Stimulated activated CD8-positive, alpha-beta memory T cell treated with anti-CD3 and anti-CD28 coated beads, Interleukin-15, amount 100 ng/mL, for 4 hours (primary cell): ENCODE results near the gene ZHX3.

Source experiments
- DNase-seq, 2 donors: peaks; one replicate each; pipeline ENCODE4 v3.0.0-alpha.2; 2020; ENCODE audit warnings: low read depth in 2 of 2

The ZHX3 gene

GRCh38 chr20:41353530-41353929, 36.0 kb upstream of the ZHX3 start:
- no peak for DNase-seq

DNA sequence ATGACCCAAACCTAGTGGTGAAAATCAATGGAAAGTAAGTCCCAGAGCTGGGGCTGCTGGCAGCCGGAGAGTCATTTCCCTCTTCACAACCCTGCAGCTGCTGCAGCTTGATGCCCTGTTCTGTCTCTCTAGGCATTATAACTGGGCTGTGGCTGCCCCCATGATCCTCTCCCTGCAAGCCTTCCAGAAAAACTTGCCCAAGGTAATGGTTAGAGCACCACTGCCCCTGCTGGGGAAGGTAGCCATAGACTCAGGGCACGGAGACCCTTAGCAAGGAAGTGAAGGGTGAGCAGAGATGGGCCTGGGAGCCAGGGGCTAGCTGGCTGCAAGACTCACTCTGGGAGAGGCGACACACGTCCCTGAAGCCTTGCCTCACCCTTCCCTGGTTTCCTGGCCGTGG, 35.1 kb upstream of the ZHX3 start:
- DNase-seq, result no peak

DNA sequence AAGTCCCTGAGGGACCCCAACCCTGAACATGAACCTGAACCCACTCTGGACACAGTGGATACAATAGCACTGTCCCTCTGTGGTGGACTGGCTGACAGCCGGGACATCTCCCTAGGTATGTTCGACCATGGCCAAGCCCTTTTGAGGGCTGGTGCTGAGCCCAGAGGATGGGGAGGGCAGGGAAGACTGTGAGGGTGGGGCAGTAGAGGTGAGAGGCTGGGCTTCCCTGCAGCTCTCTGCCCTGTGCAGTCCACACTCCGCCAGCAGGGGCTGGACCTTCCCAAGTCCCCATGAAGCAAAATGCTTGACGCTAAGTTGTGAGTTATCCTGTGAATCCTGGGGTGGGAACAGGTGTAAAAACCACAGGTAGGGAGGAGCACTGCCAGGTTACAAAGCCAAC, 34.6 kb upstream of the ZHX3 start:
- no peak for DNase-seq

- DNase-seq, result no peak
Observed at GRCh38 chr20:41350408-41350962, 33.0 kb upstream of the ZHX3 start.

- DNase-seq, result no peak
Observed at GRCh38 chr20:41349943-41350342, 32.4 kb upstream of the ZHX3 start.

- DNase-seq, result no peak
Observed at GRCh38 chr20:41349266-41349665, 31.7 kb upstream of the ZHX3 start.

- no peak for DNase-seq
Observed at GRCh38 chr20:41348430-41349172, 31.1 kb upstream of the ZHX3 start.

DNA sequence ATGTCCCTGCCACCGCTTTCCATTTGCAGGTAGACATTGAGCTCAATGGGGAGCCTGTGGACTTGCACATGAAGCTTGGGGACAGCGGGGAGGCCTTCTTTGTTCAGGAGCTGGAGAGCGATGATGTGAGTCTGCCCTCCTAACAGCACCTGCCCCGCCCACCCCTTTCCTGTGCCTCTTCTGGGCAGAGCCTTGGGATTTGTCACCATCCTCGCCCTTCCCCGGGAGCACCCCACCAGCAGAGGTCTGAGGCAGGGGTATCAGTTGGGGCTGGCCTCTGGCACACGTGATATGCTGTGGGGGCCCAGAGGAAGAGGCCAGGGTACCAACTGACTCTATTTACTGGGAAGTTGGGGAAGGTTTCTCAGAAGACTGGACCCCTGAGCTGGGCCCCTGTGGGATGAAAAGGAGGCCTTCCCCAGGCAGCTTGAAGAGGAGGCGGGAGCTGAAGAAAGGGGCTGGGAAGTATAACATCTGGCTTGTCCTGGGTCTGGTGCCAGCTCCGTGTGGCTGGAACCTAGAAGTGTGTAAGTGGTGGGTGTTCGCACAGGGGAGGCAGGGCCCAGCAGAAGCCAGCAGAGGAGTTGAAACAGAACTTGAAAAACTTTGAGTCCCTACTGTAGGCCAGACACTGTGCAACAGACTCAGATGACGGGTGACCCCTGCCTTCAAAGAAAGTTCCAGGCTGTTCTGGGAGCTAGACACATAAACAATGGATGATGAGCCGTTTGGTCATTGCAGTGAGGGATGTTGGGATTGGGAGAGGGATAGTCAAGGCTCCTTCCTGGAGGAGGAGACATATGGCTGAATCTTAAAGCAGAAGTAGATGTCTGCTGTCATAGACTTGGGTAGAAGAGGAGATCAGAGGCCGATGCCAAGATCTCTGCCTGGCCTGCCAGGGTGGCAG, 30.2 kb upstream of the ZHX3 start:
- no peak for DNase-seq

DNA sequence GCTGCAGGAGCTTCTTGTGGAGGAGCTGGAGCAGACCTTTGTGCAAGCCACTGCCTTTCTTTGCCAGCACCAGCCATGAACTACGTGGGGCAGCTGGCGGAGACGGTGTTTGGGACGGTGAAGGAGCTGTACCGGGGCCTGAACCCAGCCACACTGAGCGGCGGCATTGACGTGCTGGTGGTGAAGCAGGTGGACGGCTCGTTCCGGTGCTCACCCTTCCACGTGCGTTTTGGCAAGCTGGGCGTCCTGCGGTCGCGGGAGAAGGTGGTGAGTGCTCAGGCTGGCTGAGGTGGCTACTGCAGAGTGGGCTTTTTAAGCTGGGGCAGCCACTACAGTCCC, 28.2 kb upstream of the ZHX3 start:
- DNase-seq, result no peak

GRCh38 chr20:41344938-41345728, 27.6 kb upstream of the ZHX3 start:
- DNase-seq, result no peak

GRCh38 chr20:41344477-41344876, 26.9 kb upstream of the ZHX3 start:
- no peak for DNase-seq

GRCh38 chr20:41342474-41343464, 25.2 kb upstream of the ZHX3 start:
- no peak for DNase-seq

DNA sequence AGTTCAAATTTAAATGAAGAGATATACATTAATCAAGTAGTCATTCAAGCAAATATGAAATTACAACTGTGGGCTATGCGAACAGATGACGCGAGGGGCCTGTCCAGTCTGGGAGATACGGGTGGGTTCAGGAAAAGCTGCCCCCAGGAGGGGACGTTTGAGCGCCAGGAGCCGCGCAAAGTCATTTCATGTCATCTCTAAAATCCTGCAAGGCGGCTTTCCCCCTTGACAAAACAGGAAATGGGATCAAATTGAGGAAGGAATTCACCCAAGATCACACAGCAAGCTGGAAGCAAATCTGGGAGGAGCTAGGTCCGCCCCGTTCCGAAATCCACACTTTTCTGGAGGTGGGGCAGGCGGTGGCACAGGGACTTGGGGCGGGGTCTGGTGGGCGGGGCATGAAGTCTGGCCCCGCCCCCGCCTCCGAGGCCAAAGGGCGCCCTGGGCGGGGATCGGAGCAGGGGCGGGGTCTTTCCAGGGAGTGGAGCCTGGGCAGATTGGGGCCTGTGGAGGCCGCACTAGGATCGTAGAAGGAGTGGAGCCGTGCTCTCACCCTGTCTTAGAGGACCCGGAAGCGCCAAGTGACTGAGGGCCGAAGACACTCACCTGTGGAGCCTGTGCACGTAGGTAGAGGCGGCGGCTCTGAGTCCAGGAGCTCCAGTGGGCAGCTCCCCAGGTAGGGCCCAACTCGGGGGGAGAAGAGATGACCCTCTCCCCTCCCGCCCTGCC, 23.0 kb upstream of the ZHX3 start, which contains the start of gene LPIN3:
Gene LPIN3, plus strand, starts transcription at position 495 of the 729 bp plus-strand sequence. CDS start 4,983 bp downstream, outside the sequence.
- no peak for DNase-seq

DNA sequence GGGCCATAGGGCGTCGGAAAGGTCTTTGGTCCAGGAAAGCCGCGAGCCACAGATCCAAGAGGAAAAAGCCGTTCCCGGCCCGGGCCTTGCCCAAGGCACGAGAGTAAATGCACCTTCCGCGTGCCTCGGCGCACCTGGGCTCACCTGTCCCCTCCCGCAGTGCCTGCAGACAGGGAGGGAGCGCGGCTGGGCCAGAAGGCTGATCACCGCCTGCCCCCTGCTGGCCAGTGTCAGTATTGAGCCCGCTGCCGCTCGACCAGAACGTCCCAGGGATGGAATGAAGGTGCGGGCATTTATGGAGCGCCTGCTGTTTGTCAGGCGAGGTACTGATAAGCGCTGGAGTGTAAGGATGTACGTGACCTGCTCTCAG, 22.4 kb upstream of the ZHX3 start:
- peak; percentile 53 to 55 for DNase-seq

DNA sequence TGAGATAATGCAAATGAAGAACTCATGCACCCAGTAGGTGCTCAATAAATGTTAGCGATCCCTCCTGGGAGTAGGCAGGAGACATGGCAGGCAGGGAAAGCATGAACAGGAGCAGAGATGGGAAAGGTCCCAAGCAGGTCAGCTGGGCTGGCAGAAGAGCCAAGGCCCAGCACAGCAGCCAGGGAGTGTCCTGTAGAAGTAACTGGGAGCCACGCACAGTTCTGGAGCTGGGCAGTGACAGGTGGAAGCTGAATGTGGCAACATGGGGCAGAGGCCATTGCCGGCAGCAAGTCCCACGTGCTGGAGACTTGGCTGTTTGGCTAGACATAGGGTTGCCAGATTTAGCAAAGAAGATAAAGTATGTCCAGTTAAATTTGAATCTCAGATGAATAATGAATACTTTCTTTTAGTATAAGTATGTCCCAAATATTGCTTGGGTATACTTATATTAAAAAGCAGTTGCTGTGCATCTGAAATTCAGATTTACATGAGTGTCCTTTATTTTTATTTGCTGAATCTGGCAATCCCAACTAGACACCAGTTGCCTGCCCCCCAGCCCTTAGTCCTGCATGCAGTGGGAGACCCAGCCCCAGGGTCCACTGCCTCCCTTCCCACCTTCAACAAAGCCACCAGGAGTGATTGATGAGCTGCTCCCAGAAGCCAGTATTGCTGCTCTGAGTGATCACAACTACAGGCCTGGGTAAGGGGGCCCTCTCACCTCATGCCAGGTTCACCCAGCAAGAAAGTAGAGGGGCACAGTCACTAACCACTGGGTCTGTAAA, 19.4 kb upstream of the ZHX3 start:
- no peak for DNase-seq

DNA sequence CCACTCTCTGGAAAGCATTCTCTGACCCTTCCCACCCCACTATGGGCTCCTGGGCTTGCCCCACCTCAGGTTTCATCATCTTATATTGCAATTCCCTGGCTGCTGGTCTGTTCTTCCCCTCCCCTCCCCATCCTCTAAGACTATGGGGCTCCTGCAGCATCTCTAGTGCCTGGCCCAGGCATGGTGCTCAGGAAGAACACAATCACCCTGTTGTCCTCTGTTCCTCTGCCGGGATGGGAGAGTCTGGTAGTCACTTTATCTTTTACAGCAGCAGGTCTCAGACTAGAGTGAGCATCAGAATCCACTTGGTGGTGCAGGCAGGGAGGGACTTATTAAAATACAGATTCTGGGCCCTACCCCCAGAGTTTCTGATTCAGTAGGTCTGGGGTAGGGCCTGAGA, 18.1 kb upstream of the ZHX3 start:
- DNase-seq, result no peak

DNA sequence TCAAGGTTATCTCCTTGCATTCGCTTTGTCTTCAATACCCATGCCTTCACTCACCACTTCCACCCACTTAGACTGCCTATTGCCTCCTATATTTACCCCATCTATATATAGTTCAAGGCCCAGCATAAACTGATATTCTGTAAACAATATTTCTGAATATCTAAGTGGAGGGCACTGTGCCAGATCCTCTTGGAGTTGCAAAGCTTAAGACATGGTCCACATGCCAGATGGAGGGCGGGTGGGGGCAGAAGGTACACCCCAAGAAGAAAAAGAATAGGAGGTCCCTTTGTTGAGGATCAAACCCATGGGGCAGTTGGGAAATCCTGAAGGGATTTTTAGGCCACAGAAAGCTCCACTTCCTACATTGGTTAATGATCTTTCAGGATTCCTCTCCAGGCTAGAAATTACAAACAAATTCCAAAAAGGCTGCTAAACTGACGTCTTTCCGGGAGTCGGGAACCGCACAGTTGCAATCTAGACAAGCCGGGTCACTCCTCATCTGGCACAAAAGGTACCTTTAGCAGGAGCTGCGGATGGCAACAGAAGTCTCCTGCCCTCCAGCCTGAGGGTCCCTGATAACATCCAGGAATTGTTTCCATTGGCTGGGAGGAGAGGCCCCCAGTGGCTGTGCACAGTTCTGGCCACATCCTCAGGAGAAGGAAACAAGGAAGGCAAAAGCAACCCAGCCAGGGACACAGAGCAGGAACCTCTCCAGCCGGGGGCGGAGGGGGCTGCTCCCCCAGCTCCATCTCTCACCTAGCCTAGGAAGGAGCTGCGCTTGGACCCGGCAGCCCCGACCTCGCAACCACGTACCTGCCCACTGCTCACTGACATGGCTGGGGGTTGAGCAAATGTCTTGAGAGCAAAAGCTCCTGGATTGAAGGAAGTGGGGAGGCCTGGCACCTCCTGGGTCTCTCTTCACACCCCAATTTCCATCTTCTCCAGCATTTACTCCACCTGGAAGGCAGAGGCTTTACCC, 17.2 kb upstream of the ZHX3 start:
- DNase-seq, result no peak

DNA sequence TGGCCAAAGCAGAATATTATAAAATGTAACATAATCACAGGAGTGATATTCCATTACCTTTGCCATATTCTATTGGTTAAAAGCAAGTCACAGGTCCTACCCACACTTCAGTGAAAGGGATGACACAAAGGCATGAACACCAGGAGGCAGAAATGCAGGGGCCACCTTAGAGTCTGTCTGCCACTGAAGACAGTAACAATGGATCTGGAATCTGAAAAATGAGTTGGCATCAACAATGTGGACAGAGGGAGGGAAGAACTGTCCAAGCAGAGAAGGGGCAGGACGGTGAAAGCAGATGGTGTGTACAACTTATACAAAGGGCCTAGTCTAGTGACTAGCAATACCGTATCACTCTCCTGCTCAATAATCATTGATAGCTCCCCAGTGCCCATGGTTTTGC, 16.5 kb upstream of the ZHX3 start:
- no peak for DNase-seq
